ENCODE measurements around the gene ECE1. TPM values are rescaled to one million over a fixed set of nuclear protein-coding genes. Genes with fewer than 3 reads are reported as not detected.

The ECE1 gene
- total and polyA plus RNA-seq, 9 of the 15 experiments (the other 6 are each of a cell fraction or from before 2014, with no cell fraction given), result 0.56 to 34.8 (median 11.0) TPM

GRCh38 chr1:21232044-21232443, 58.2 kb downstream of the ECE1 start (continued):
- TF ChIP-seq REST (IDR thresholded peaks at IDR 0.05; ENCODE audit: borderline replicate concordance) (peak; percentile 82), REST (CRISPR knock-in tag; IDR thresholded peaks at IDR 0.05; ENCODE audit: low read depth) (no peak), CHD1 (IDR thresholded peaks at IDR 0.05; ENCODE audit: low read length) (no peak), SPI1 (IDR thresholded peaks at IDR 0.05; ENCODE audit: borderline replicate concordance, low read depth, low read length) (no peak), KLF10 (CRISPR knock-in tag; IDR thresholded peaks at IDR 0.05) (no peak), PML (IDR thresholded peaks at IDR 0.05; ENCODE audit: low read length) (no peak), TBP (optimal IDR thresholded peaks at IDR 0.05; ENCODE audit: low read depth, low read length) (no peak), SRSF9 (IDR thresholded peaks at IDR 0.05; ENCODE audit: borderline replicate concordance, low read depth, low read length) (no peak), ZKSCAN1 (IDR thresholded peaks at IDR 0.05; ENCODE audit: low read depth, low read length) (no peak), ZNF444 (CRISPR knock-in tag; IDR thresholded peaks at IDR 0.05) (no peak), SIRT6 (IDR thresholded peaks at IDR 0.05; ENCODE audit: low read depth, low read length) (no peak), E4F1 (CRISPR knock-in tag; IDR thresholded peaks at IDR 0.05; ENCODE audit: borderline replicate concordance) (no peak), ZNF507 (tag; conservative IDR thresholded peaks at IDR 0.05) (no peak), ETV5 (CRISPR knock-in tag; IDR thresholded peaks at IDR 0.05; ENCODE audit: low read depth) (no peak), GATA2 (CRISPR knock-in tag; IDR thresholded peaks at IDR 0.05) (no peak), JUN (IDR thresholded peaks at IDR 0.05; ENCODE audit: borderline replicate concordance, low read depth, low read length) (no peak), JUN (CRISPR knock-in tag; IDR thresholded peaks at IDR 0.05; ENCODE audit: borderline replicate concordance) (no peak), BACH1 (tag; IDR thresholded peaks at IDR 0.05) (no peak), FOXK1 (CRISPR knock-in tag; IDR thresholded peaks at IDR 0.05; ENCODE audit: borderline replicate concordance) (no peak)
- TF ChIP-seq, protein P1, sequence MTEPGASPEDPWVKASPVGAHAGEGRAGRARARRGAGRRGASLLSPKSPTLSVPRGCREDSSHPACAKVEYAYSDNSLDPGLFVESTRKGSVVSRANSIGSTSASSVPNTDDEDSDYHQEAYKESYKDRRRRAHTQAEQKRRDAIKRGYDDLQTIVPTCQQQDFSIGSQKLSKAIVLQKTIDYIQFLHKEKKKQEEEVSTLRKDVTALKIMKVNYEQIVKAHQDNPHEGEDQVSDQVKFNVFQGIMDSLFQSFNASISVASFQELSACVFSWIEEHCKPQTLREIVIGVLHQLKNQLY (CRISPR knock-in tag; conservative IDR thresholded peaks at IDR 0.05), result no peak
